UCSD-AML1 (cell line): ENCODE data around the gene AKAIN1.

Experiments used
- DNase-seq: peaks from one replicate; lab custom pipeline; 2025; ENCODE audit not compliant: unreplicated experiment; lab: John Stamatoyannopoulos, UW

Gene AKAIN1

DNA sequence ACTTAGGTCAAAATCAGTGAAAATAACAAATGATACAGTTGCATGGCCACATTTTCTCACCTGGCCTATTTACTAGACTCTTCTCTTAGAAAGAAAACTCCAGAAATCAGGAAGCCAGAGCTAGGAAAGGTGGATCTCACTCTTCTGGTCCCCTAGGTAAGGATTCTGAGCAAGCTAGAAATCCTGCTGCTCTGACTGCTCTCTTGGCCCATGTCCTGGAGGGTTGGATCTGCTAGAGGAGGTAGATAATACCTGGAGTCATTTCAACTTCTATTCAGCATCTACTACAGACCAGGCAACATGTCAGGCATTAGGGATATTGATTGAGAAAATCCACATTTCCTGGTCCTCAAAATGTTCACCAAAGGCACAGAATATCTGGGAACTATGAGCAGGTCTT is 34.9 kb downstream of the AKAIN1 start:
- DNase-seq, result no peak

GRCh38 chr18:5159080-5159479 is 38.0 kb downstream of the AKAIN1 start:
- no peak for DNase-seq

- no peak for DNase-seq
Measured at GRCh38 chr18:5158587-5158986, 38.5 kb downstream of the AKAIN1 start.

DNA sequence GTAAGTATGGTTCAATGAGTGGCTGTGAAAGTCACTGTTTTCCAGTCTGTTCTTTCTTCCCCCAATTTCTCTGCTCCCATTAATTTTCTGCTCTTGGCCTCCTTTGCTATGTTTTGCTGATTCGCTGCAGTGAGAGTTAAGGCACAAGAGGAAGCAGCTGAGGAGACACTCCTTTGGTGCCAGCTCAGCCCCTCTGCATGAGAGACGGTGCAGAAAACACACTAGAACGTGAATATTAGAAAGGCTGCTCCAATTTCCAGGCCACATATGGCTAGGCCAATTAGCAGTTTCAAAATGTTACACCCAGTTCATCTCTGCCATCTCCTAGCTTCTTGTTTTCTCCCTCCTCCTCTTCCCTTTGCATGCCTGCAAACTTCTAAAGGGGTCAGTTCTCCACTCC is 38.9 kb downstream of the AKAIN1 start:
- DNase-seq, result no peak

- DNase-seq, result no peak
Measured at GRCh38 chr18:5155907-5156287, 41.2 kb downstream of the AKAIN1 start.

GRCh38 chr18:5155218-5155906 is 41.7 kb downstream of the AKAIN1 start:
- no peak for DNase-seq

DNA sequence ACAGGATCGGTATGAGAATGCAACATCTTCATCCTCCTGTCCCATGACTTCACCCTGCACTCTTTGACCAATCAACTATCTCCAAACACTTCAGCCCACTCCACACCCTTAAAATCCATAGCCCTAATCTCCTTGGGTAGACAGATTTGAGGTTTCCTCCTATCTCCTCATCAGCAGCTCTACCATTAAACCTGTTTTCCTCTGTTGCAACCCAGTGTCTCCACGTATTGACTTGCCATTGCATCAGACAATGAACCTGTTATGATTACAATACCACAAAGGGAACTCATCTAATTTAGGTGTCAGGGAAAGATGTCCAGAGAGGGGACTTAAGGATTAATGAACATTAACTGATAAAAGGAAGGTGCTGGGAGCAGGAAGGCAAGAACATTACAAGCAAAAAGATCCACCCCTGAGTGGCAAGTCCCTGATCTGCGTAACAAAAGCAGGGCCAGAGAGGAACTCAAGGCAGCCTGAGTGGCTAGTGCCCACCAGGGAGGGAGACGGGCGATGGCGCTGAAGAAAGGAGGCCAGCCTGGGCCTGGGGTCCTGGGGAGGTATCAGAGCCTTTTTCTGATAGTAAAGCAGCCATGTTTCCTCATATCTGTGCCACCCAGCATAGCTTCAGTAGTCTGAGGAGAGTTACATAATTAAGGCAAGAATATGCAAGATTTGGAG is 44.6 kb downstream of the AKAIN1 start:
- DNase-seq, result no peak

- DNase-seq, result no peak
Measured at GRCh38 chr18:5150894-5151293, 46.2 kb downstream of the AKAIN1 start.

DNA sequence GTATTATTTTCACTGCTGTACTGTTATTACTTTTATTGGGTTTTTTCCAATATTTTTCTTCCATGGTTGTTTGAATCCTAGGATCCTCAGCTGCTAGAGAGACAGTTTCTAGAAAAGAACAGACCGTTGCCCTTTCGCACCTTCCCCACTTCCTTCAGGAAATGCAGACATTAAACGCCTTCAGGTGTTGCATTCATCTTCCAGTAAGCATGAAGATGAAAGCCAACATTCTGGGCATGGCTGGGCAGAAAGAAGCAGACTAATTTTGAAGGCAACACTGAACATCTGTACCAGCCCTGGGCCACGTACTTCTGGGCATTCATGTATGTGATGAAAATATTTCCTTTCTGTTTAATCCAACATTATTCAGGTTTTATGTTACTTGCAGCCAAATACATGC is 51.0 kb downstream of the AKAIN1 start:
- DNase-seq, result no peak

- DNase-seq, result no peak
Measured at GRCh38 chr18:5145168-5145825, 51.8 kb downstream of the AKAIN1 start.

GRCh38 chr18:5144629-5145028 is 52.4 kb downstream of the AKAIN1 start:
- DNase-seq, result no peak

GRCh38 chr18:5142859-5143258 is 54.2 kb downstream of the AKAIN1 start:
- DNase-seq, result no peak

DNA sequence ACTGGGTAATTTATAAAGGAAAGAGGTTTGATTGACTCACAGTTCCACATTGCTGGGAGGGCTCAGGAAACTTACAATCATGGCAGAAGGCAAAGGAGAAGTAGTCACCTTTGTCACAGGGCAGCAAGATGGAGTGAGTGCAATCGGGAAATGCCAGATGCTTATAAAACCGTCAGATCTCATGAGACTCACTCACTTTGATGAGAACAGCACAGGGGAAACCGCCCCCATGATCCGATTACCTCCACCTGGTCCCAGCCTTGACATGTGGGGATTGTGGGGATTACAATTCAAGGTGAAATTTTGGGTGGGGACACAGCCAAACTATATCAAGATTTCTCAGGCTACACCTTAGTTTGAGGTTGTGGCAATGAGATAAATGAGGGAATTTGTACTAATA is 54.9 kb downstream of the AKAIN1 start:
- no peak for DNase-seq

DNA sequence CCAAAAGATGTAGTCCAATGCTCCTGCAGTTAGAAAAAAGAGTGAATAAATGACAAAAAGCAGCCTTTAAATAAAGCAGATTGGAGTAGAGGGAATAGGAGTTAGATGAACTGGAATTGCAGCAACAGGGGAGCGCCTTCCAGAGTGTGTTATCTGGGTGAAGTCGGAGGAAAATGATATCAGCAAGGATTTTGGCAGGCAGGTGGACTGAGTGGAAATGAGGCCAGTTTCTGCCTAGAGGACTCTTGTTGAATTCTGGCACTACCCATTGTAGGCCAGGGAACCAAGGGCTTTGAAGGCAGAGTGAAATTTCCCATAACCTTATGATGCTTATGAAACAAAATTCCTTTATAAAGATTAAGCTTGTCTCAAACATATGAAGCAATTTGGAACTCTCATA is 59.8 kb downstream of the AKAIN1 start:
- DNase-seq, result no peak

DNA sequence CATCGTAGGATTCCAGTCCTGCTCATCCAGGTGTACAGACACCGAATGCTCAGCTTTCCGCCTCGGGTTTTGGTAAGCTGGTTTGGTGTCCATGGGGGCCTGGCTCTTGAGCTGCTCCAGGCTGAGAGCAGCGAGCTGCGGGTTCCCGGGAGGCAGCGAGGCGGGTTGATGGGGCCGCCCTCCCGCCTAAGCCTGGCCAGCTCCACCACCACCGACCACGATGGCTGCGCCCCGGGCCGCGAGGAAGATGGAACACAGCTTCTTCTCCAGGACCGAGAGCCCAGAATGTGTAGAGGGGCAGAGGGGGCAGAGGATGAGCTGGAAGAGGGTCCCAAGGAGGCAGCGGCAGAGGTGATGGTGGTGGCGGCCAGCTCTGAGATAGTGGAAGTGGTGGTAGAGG is 64.1 kb downstream of the AKAIN1 start:
- DNase-seq, result no peak

- DNase-seq, result no peak
Measured at GRCh38 chr18:5122272-5122671, 74.8 kb downstream of the AKAIN1 start.

DNA sequence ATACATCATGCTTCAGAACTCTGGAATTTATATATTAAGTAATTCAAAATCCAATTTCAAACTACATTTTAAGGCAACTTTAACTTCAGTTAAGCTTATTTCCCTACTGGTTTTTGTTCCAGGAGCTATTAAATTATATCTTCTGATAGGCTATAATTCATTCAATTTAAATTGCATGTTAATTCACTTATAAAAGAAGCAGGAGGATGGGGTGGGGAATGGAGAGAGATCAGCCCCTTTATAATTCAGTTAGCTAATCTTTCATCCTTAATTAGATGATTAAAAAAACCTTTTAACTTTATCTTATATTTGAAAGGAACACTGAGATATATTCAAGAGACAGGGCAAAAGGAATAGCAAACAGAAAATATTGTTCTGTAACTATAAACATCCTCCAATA is 86.8 kb downstream of the AKAIN1 start:
- no peak for DNase-seq

DNA sequence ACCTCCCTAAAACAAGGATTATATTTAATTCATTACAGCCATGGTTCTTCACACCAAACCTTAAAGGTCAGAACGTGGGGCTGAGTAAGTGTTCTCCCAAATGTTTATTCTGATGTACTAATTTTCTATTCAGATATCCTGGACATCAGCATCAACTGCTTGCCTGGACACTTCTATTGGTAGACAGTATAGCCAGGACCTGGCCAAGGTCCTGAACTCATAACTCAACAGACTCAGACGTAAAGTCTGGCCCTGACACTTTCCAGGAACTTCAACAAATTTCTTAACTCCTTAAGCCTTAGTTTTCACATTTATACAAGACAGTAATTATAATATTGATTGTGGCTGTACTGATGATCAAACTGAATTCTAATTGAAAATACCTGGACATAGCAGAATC is 89.1 kb downstream of the AKAIN1 start:
- no peak for DNase-seq

- DNase-seq, result no peak
Measured at GRCh38 chr18:5106730-5107129, 90.3 kb downstream of the AKAIN1 start.

DNA sequence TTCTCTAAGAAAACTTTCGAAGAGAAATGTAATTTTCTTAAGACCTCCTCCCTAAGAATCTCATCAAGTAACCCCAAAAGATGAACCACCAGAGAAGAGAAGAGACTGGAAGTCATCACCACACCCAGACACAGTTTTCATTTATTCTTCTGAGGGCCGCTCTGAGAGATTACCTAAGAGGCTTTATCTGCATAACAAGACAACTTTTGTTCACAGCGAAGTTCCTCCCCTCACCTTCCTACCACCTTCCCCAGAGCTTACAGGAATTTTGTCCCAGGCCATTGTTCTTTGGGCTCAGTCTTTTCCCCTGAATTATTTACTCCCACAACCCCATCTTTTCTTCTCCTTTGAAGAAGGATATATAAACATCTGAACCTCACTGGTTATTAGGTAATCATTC is 92.8 kb downstream of the AKAIN1 start:
- no peak for DNase-seq

DNA sequence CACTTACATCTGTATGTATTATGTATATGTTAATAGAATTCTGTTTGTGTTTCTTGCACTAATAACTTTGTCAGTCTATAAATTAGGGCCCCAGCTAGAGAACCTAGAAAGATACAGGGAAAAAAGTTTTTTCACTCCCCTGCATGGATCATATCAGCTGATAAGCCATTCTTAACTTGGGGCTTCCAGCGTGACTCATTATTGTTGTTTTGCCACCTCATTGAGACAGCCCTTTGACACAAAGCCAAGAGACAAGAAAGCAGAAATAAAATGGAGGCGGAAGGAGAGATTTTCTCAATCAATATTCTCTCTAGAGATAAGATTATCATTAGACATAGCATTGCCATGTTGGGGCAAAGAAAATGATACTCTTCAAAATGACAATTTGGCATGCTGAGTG is 93.4 kb downstream of the AKAIN1 start:
- no peak for DNase-seq

DNA sequence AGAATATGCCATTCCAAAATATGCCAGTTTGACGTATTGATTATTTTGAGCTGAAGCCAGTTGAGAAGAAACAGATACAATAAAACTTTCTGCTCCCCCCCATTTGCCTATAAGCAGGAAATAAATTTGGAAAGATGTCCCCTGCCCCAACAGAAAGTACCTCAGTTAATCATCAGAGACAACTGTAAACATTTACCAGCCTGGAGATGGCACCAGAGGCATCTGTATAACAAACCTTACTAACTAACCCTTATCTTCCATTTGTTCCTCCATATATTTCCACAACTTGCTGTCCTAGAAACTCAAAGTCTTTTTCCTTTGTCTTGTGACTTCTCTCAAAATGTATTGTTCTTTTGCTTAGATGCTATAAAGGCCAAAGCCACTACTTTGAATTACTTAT is 93.8 kb downstream of the AKAIN1 start:
- no peak for DNase-seq
